ENCODE results near the gene SPACA5B. TPM values are rescaled to one million over a fixed set of nuclear protein-coding genes. Genes with fewer than 3 reads are reported as not detected.

Gene SPACA5B
- not detected in 2 replicates for total RNA-seq

DNA sequence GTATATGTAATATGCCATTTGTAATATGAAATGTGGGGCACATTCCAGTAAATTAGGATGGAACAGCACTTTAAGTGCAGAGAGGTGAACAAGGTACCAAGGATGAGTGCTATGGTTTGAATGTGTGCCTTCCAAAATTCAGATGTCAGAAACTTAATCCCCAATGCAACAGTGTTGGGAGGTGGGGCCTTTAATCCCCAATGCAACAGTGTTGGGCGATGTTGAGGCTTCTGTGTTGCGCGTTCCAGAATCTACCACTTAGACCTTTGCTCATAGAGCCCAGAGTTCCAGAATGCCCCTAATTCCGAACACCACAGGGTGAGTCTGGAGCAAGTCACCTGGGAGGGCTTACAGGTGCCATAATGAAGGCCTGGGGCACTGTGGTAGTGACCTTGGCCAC lies at the start of gene SPACA5B:
Gene SPACA5B, plus strand, starts transcription at position 301 of the 400 bp plus-strand sequence. Its CDS starts 62 bp downstream, at position 363.

Small RNA genes lying within 50 kb of the gene (small RNA-seq; reads per million reads assigned to genes)
- gene AC245047.7, result not detected
- gene RNU6-707P, result not detected

Other genes starting within 250 kb of the SPACA5B start
- 4.1 and 4.5 TPM in 2 replicates for gene ZNF182, start 126.6 kb upstream of the SPACA5B start, total RNA-seq
- not detected in 2 replicates for gene SPACA5, start 123.6 kb upstream of the SPACA5B start, total RNA-seq
- 0.50 and 0.80 TPM in 2 replicates for gene ZNF630, start 59.0 kb upstream of the SPACA5B start, total RNA-seq
- not detected in 2 replicates for gene SSX5, start 66.2 kb downstream of the SPACA5B start, total RNA-seq
- gene SSX1, start 124.8 kb downstream of the SPACA5B start, total RNA-seq, result not detected in 2 replicates
- gene SSX3, start 226.1 kb downstream of the SPACA5B start, total RNA-seq, result not detected in 2 replicates